ENCODE measurements around the gene ARHGEF7. TPM values are rescaled to one million over a fixed set of nuclear protein-coding genes. Genes with fewer than 3 reads are reported as not detected.

Gene ARHGEF7
- total and polyA plus RNA-seq, 8 donors = 52.8 to 86.0 (median 72.2) TPM

- DNase-seq = no peak
- H3K9me3 ChIP-seq = no peaks in the 10 kb centered on the region
- TF ChIP-seq CTCF (IDR thresholded peaks at IDR 0.05) = no peak
- intact Hi-C loops (cut with DNase I) = no loop called here
- no peak overlapping the region for H3K4me3 ChIP-seq
- no peaks in the 10 kb centered on the region for H3K27me3 ChIP-seq
- no peaks in the 10 kb centered on the region for H3K4me1 ChIP-seq
- no peak overlapping the region for H3K27ac ChIP-seq
- no peak for ATAC-seq
- no peaks in the 10 kb centered on the region for H3K36me3 ChIP-seq
These were observed 14.5 kb downstream of the ARHGEF7 start for GRCh38 chr13:111129465-111130115.

- intact Hi-C loops (cut with DNase I) = no loop called here
- Histone ChIP-seq H3K36me3 (no peaks in the 10 kb centered on the region), H3K27ac (no peak overlapping the region), H3K27me3 (no peaks in the 10 kb centered on the region), H3K4me3 (no peak overlapping the region), H3K9me3 (no peaks in the 10 kb centered on the region), H3K4me1 (no peaks in the 10 kb centered on the region)
- no peak for TF ChIP-seq CTCF (IDR thresholded peaks at IDR 0.05)
- DNase-seq (no peak), ATAC-seq (no peak)
These were observed 15.0 kb downstream of the ARHGEF7 start for GRCh38 chr13:111130116-111130508.

GRCh38 chr13:111131048-111131447 lies 15.9 kb downstream of the ARHGEF7 start:
- intact Hi-C loops (cut with DNase I) = no loop called here

GRCh38 chr13:111131611-111132010 lies 16.5 kb downstream of the ARHGEF7 start:
- Histone ChIP-seq H3K27ac (no peak overlapping the region), H3K9me3 (no peaks in the 10 kb centered on the region), H3K27me3 (no peaks in the 10 kb centered on the region), H3K4me1 (no peaks in the 10 kb centered on the region), H3K4me3 (no peak overlapping the region), H3K36me3 (no peaks in the 10 kb centered on the region)
- ATAC-seq = no peak
- TF ChIP-seq CTCF (IDR thresholded peaks at IDR 0.05) = no peak
- intact Hi-C loops (cut with DNase I) = no loop called here
- DNase-seq = peak in 1 of 4 donors; percentile 28

More at GRCh38 chr13:111131048-111131447, 15.9 kb downstream of the ARHGEF7 start:
- H3K27ac ChIP-seq = no peak overlapping the region
- no peaks in the 10 kb centered on the region for H3K4me1 ChIP-seq
- H3K27me3 ChIP-seq = no peaks in the 10 kb centered on the region
- no peak for TF ChIP-seq CTCF (IDR thresholded peaks at IDR 0.05)
- no peaks in the 10 kb centered on the region for H3K36me3 ChIP-seq
- H3K9me3 ChIP-seq = no peaks in the 10 kb centered on the region
- ATAC-seq = no peak
- H3K4me3 ChIP-seq = no peak overlapping the region
- DNase-seq = no peak

- Histone ChIP-seq H3K27ac (no peak overlapping the region), H3K4me1 (no peaks in the 10 kb centered on the region), H3K27me3 (no peaks in the 10 kb centered on the region), H3K36me3 (no peaks in the 10 kb centered on the region), H3K9me3 (no peaks in the 10 kb centered on the region), H3K4me3 (no peak overlapping the region)
- no peak for TF ChIP-seq CTCF (IDR thresholded peaks at IDR 0.05)
- no peak for ATAC-seq
- no peak for DNase-seq
- intact Hi-C loops (cut with DNase I) = no loop called here
These were observed 17.8 kb downstream of the ARHGEF7 start for GRCh38 chr13:111132948-111133347.
